AG09319 (cell line): ENCODE results near the gene TPCN1.

ENCODE experiments used
- DNase-seq: peaks from one replicate; pipeline ENCODE4 v3.0.0-alpha.2; 2010; ENCODE audit warnings: low read depth; ENCODE audit errors: extremely low read depth
- TF ChIP-seq, protein P1 (sequence below): IDR thresholded peaks from 2 replicates; pipeline ENCODE4 v1.5.1; 2011; ENCODE audit warnings: low read depth, mild to moderate bottlenecking, inconsistent platforms, low read length, moderate library complexity

Gene TPCN1

DNA sequence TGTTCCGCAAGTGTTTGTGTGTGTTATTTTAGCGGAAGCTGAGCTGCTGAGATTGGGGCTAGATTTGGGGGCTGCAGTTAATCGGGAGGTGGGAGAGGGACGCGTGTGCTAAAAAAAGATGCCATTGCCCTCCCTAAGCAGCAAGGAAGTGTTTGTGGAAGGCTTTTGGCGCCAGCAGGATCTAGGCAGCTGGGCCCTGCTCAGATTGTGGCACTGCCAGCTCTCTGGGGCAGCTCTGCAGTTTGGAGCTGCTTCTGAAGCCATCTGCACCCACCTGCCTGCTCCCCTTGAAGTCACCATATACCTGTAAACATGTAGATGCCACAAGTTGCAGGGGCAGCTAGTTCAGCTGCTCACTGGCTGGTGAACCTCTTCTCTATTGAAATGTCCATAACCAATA lies 28.8 kb downstream of the TPCN1 start:
- TF ChIP-seq, protein P1, sequence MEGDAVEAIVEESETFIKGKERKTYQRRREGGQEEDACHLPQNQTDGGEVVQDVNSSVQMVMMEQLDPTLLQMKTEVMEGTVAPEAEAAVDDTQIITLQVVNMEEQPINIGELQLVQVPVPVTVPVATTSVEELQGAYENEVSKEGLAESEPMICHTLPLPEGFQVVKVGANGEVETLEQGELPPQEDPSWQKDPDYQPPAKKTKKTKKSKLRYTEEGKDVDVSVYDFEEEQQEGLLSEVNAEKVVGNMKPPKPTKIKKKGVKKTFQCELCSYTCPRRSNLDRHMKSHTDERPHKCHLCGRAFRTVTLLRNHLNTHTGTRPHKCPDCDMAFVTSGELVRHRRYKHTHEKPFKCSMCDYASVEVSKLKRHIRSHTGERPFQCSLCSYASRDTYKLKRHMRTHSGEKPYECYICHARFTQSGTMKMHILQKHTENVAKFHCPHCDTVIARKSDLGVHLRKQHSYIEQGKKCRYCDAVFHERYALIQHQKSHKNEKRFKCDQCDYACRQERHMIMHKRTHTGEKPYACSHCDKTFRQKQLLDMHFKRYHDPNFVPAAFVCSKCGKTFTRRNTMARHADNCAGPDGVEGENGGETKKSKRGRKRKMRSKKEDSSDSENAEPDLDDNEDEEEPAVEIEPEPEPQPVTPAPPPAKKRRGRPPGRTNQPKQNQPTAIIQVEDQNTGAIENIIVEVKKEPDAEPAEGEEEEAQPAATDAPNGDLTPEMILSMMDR, result no peak
- DNase-seq, result no peak

DNA sequence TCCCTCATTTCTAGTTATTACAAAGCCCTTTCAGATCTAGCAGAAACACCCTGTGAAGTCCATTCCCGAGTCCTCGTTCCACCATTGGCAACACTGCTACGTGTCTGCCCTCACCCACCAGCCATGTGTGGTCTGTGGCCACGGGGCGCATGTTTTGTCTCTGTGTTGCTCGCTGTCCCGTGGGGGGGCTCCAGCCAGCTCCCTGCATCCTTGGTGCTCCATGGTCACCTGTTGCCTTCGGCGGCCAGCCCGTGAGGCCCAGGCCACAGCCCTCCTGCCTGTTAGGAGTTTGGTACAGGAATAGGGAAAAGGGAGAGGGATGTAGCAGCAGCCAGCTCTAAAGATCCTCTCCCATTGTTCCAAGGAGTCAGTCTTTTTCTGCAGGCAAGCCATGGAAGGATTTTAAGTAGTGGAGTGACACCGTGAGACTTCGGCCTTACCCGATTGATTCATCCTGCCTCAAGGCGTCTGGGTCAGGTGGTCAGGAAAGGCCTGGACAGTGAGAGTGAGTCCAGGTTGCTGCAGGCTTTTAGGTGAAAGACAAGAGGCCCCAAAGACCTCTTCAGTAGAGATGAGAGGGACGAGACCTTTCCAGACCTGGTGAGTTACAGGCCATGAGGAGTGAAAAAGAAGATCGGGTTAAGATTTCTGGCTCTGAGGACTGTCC lies 30.3 kb downstream of the TPCN1 start:
- TF ChIP-seq, protein P1, result no peak
- DNase-seq, result no peak

DNA sequence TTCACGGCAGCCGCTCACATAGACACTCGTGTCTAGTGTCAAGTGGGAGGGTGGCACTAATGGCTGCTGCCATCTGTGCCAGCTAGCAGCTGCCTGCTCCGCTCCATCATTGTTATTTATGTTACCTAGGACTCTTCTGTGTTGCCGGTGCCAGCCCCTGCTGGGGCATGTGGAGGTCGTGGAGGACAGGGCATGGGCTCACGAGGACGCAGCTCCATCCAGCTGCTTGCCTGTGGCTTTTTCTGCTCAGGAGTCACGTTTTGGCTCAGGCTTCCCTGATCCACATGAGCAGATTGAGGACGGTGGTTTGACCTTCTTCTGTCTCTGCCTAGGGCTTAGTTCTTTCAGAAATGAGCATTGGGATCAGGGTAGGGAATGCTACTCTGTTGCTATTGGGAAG lies 31.2 kb downstream of the TPCN1 start:
- TF ChIP-seq, protein P1, result no peak
- DNase-seq, result no peak

DNA sequence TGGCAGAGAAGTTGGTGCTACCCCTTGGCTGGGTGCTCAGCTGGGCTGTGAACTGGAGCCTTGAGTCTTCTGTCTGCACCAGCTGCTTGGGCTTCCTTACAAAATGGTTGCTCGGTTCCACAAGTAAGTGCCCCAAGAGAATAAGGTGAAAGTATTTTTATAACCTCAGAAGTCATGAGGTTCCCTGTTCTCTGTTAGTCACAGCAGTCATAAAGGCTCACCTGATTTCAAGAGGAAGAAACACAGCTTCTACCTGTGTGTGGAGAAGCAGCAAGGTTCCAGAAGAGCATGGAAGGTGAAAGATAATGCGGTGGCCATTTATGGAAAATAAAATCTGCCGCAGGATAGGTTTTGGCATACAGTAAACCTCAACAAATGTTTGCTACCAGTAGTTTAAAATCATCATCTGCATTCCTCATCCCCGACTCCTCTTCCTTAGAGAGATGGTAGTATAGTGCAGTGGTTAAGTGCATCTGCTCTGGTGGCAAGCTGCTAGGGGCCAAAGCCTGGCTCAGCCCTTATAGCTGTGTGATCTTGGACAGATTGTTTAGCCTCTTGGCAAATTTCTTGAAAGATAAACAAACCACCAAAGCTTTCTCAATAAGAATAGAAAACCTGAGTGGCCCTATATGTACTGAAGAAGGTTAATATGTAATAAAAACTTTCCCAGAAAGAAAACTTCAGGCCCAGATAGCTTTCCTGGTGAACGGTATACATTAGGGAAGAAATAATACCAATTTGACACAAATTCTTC lies 32.4 kb downstream of the TPCN1 start:
- no peak for DNase-seq
- TF ChIP-seq, protein P1, result no peak

DNA sequence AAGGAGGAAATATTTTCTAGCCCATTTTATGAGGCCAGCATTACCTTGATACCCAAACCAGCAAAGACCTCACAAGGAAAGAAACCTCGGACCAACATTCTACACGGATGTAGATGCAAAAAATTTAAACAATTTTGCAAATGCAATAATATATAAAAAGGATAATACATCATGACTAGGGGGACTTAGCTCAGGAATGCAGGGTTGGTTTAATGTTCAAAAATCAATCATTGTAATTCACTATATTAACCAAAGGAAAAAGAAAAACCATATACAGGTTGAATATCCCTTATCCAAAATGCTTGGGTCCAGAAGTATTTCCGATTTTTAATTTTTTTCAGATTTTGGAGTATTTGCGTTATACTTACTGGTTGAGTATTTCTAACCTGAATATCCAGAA lies 33.0 kb downstream of the TPCN1 start:
- TF ChIP-seq, protein P1, result no peak
- no peak for DNase-seq

DNA sequence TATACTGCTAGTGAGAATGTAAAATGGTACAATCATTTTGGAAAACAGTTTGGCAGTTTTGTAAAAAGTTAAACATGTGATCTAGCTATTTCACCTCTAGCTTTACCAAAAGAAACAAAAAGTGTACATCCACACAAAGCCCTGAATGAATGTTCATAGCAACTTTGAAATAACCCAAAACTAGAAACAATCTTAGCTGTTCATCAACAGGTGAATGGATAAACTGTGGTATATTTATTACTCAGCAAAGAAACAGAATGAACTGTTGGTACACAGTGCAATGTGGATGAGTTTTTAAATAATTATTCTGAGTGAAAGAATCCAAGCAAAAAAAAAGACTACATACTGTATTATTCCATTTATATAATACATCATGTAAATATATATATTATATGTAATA lies 36.3 kb downstream of the TPCN1 start:
- TF ChIP-seq, protein P1, result no peak
- DNase-seq, result no peak

DNA sequence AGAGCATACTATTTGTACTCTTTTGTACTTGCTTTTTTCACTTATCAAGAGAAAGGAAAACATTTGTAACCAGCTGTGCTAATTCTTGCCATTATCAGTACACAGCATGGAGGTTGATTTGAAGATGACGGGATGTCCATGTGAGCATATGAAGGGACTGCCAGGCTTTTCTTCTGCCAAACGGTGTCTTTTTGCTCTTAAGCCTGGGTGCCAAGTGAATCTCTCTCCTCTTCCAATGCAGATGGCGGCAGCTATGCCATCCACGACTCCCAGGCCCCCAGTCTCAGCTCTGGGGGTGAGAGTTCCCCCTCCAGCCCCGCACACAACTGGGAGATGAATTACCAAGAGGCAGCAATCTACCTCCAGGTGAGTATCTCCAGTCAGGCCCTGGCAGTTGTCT lies 38.9 kb downstream of the TPCN1 start:
- TF ChIP-seq, protein P1, result no peak
- DNase-seq, result no peak
